Stimulated activated CD8-positive, alpha-beta memory T cell treated with anti-CD3 and anti-CD28 coated beads, Interleukin-7, amount 100 ng/mL, for 24 hours (primary cell): Measurements from ENCODE around the gene FAP.

Source experiments
- DNase-seq: peaks from one replicate; pipeline ENCODE4 v3.0.0-alpha.2; 2020; ENCODE audit warnings: low read depth

The FAP gene

DNA sequence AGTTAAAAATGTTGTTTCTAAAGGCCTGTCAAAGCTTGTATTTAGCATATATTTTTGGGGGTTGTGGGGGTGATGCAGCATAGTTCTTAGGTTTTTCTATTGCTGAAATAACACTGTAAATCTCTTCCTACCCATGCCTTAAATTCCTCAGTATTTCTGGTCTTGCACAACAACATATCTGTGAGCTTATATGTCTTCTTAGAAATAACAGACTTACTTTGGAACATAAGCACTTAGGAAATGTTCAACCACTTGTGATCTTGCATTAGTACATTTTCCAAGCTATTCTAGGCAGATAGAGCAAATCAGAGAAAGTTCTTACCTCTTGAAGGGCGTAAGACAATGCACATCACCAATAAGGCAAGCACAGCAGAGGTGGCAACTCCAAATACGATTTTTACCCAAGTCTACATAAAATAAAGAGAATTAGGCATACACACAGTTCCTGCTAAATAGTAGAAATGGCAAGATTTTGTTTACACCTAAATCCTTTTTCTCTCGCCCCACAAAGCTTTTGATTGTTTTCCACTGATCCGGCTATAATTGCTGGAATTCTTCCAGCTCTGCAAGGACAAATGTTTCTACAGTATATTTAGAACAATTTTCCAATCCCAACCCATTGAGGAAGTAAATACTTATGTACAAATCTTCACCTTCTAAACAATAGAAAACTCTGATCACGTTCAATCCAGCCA is 512 bp downstream of the FAP start:
- no peak for DNase-seq

DNA sequence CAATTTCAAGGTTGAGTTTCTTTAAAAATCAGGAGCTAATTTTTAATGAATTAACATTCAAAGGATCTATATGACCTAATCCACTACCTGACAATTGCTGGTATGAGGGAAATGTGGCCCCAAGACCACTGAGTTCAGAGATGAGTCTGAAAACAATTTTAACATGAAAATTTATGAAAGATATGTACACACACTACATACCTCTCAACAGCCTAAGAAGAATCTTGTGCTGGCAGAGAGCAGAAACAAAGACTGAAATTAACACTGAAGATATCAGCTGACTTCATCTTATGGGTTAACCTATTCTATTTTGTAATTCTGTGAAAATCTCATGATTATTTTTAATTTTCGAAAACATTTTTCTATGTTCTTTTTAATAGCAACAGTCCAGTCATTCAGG is 1.7 kb downstream of the FAP start:
- DNase-seq = no peak

DNA sequence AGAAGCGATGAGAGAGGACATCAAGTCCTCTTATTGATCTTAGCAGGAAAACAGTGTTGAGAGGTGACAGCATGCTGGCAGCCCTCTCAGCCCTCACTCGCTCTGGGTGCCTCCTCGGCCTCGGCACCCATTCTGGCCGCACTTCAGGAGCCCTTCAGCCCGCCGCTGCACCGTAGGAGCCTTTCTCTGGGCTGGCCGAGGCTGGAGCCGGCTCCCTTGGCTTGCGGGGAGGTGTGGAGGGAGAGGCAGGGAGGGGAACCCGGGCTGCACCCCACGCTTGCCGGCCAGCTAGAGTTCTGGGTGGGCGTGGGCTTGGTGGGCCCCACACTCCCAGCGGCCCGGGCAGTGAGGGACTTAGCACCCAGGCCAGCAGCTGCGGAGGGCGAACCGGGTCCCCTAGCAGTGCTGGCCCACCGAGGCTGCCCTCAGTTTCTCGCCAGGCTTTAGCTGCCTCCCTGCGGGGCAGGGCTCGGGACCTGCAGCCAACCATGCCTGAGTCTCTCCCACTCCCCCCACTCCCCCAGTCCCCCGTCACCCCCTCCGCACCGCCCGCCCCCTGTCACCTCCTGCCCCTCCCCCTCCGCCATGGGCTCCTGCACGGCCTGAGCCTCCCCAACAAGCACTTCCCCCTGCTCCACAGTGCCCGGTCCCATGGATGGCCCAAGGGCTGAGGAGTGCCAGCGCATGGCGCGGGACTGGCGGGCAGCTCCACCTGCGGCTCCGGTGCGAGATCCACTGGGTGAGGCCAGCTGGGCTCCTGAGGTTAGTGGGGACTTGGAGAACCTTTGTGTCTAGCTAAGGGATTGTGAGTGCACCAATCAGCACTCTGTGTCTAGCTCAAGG is 8.4 kb downstream of the FAP start:
- no peak for DNase-seq

DNA sequence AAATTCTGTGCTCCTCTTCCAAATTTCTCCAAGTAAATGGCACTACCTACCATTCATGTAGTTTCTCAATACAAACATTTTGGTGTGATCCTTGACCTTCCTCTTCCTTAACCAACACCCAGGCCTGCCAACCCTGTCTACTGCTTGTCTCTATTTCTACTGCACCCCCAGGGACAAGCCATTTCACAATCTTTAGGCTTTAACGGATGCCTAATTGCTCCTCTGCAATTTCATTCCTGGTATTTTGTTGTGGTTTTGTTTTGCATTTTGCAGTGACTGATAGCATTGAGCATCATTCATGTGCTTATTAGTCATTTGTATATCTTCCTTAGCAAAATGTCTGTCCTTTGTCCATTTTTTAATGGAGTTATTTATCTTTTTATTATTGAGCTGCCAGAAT is 10.0 kb downstream of the FAP start:
- no peak for DNase-seq

DNA sequence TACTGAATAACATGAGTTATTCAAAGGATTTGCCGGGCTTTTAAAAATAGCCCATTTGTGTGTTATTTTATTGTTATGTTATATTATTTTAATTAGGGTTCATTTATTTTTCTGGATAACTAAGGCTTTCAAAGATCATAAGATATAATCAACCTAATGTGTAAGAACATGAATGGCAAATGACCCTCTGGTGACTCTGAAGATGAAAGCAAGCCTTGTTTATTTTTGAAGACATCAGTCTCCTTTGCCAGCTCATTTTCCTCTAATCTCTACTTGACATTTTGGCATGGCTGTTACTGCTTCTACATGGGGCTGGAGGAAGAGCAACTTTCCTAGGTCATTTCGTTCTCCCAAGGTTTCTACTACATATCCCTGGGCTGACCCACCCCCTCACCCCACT is 10.6 kb downstream of the FAP start:
- DNase-seq = no peak

DNA sequence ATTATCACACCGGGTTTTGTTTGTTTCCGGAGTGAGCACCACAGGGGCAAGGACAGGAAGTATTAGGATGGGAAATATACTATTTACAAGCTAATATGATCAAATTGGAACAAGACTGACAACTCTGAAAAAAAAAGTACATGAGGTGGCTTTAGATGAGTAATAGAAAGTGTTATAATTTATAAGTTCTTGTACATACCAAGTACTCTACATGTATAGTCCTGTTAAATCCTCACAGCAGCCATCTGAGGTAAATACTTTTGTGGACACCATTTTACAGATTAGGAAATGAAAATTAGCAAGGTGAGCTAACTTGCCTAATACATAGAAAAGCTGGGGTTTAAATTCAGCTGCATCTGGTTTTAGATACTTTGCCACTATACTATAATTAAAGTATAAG is 11.2 kb downstream of the FAP start:
- no peak for DNase-seq

DNA sequence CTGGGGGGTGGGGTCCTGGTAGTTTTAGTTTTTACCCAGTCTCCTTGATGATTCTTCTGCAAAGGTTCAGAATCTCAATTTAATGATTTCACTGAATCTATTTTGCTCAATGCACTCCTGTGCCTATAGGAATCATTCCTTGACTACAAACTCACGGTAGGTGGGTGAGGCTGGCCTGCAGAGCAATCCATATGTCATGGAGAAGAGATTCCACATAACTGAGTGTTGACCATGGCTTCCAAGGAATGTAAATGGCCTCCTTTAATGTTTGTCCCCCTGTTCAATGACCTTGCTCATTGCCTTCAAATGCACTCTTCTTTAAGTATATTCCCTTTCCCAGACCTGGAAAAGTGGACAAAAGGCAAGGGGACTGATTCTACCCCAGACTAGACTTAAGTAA is 12.5 kb downstream of the FAP start:
- DNase-seq = no peak

DNA sequence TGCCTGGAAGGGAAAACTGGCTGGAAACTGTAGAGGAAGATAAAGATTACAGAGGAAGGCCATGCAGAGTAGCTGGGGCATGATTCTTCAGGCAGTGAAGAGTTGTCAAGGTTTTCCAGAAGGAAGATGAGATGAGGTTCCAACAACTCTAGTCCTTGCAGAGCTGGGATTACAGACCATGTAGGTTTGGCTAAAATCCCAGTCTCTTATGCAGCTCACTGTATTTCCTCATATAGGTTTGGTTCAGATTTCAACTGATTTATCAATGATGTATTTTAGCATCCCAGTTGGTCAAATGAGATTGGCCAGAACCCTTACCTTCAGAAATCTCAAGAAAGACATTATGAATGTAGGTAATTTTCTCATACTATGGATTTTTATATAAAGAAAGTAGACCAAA is 16.4 kb downstream of the FAP start:
- DNase-seq = no peak

DNA sequence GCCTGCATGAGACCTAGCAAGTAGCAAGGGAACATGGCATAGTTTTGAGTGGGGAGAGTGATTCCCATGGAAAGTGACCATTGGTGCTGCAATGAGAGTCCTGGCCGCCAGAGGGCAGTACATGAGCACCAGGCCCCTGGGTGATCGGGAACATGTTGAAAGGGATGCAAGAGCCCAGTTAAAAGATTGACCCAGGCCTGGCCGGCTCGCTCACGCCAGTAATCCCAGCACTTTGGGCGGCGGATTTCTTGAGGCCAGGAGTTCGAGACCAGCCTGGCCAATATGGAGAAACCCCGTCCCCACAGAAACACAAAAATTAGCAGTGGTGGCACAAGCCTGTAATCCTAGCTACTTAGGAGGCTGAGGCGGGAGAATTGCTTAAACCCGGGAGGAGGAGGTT is 22.2 kb downstream of the FAP start:
- DNase-seq = peak; percentile 28

DNA sequence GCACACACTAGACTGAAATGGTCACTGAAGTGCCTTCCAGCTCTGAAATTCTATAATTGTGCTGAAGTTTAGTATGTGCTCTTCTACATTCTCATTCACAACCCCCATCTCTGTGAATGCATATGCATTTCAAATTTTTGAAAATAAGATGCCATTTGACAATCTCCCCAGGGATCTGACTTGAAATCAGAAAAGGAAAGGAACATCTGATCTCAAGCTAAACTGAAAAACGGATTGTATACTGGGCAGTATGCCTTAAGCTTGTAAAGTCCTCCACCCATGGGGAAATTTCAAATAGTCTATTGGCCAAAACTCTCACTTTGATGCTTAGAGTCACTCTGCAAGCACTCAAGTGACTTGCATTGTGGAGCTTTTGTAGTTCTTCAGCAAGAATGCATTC is 22.9 kb downstream of the FAP start:
- DNase-seq = no peak

DNA sequence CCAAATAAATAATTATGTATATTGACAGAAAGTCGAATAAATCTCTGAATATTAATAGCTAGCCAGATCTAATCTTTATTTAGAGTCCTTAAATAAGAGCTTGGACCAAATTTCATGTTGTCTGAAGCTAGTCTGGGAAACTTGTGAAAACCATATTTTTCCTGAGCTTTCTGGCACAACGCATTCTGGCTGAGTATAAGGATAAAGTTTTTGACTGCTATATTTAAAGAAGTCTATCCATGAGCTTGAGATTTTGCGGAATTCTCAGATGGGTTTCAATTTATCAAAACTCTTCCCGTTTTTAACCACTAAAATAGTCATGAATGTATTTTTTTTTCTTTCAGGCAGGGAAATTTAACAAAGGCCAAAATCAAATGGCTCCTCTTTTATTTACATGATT is 23.8 kb downstream of the FAP start:
- no peak for DNase-seq

DNA sequence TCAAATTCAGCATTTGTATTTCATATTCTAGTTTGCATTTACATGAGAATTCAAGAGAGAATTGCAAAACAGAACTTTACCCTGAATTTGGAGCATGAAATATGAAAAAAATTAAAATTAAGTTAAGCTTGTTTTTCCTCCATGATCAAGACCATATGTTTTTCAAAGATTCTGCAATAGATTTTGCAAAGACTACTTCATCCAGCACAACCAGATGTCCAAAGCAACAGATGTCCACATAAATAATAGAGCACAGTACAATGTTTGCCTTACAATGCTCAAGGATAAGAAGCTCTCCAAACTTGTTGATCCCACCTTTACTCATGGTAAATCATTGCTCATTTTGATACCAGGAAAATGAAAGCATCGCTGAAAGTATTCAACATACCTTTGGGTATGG is 25.6 kb downstream of the FAP start:
- DNase-seq = no peak

DNA sequence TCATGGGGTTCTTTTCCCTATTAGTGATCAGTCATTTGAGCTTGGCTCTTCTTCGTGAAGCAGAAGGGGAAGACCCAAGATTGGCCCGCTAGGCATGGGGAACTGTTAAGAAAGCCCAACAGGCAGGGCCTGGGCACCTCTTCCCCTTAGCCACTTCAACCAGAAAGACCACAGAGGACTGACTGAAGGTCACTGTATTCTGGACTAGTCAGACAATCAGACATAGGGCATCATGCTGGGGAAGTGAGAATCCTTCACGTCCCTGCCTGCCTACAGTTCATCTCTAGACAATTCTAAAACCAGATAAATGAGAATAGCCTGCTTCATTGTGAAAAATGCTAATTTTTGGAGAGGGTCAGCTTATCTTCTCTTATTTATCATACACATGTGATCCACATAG is 28.1 kb downstream of the FAP start:
- DNase-seq = no peak

DNA sequence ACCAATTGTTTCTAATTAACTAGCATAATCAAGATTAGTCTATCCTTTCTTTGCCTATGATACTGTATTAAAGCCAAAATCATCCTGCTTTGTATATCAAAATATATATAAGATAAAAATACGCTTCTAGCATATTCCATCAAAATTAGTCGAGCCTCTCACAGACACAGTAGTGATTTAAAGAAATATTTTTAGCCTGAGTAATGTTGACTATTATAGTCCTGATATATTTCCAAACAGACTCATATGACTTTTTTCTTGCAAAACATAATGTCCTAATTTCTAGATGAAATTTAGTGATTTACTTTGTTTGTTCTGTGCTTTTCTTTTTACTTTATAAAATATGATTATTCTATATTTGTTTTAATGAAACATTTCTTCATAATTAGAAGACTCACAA is 30.9 kb downstream of the FAP start:
- DNase-seq = no peak

DNA sequence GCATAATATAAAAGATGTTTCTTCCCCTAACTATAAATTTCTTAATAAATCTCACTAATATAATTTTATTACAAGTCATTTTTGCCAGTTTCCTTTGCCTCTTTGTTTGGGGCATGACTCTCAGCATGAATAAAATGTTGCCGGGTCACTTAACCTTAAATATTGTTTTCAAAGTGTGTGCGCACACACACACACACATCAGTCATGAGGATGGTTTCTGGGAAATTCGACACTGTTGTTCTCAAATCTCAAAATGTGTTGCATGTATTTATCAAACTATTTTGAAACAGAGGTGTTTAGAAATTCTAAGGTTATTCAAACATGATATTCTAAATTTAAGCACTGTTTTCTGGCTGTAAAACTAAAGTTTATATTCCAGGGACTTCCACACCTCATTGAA is 31.5 kb downstream of the FAP start:
- no peak for DNase-seq

DNA sequence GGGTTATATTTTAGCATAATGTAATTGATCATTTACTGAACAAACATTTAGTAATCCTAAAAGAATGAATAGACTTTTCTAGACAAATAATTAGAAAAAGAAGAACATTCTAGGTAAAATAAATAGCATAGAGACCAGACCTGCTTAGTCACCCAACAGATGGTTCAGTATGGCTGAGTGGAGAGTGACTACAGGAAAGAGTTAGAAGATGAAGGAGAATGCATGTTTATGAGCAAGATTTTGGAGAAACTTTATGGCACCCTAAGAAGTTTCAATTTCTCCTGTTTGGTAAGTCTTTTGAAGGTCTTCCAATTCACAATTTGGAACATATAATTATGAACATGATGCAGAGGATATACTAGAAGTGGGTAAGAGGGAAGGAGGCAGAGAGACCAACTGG is 32.9 kb downstream of the FAP start:
- DNase-seq = no peak

DNA sequence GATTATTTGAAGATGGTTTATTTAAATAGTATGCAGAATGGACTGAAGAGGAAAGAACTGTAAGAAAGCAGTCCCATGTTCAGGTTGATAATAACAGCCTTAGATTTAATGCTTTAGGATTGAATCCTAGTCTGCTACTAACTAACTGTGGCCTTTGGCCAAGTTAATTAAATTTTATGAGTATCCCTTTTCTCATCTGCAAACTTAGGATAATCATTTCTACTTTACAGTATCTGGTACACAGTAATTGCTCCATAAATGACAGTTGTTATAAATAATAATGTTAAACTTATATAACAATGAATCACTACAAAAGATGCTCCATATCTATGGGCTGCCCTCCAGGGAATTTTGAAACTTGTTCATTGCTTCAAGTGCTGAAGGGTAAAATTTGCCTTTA is 41.0 kb downstream of the FAP start:
- no peak for DNase-seq

DNA sequence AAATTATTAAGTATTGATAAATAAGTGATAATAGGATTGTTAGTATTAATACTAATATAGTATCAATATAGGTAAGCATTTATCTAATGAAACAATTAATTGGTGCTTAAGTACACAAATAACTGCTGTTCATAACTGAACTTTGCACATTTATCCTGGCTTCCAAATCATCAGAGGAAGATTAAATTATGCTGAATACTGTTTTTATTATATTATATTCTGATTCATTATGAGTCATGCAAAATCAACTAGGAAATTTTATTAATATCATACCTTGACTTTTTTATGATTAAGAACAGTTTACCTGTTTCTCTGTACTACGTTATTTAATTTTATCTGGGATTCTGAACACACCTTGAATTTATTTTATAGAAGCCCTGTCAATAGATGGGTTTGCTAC is 42.6 kb downstream of the FAP start:
- DNase-seq = no peak

DNA sequence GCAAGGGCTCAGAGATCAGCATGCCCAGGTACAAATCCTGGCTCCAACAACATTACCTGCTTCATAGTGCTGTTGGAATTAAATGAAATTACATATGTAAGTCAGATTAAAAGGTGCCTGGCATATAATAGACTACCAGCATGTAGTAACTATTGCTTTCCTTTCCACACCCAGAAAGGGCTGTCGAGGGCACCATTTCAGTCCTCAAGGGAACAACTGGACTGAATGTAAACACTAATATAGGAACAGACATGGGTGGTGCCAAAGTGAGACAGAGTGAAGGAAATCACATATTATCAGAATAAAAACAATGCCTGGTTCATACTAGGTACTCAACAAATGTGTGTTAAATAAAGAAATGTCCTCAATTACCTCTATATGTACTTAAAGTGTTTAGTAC is 43.3 kb downstream of the FAP start:
- no peak for DNase-seq

DNA sequence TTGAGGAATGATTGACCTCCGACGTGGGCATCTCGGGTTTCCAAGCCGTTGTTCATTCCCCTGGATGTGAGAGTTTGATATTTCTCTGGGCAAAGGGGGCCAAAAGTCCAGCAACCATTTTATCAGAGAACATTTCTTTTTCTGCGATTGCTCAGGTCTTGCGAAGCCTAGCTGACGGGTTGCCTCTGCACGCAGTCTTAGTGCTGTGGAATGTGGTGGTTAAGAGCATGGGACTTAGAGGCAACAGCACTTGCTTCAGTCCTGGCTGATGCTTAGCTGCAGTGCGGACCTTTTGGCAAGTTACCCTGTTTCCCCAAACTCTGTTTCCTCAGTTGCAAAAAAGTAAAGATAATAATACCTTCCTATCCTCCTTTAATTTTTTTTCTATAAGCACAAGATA is 45.0 kb downstream of the FAP start:
- no peak for DNase-seq

DNA sequence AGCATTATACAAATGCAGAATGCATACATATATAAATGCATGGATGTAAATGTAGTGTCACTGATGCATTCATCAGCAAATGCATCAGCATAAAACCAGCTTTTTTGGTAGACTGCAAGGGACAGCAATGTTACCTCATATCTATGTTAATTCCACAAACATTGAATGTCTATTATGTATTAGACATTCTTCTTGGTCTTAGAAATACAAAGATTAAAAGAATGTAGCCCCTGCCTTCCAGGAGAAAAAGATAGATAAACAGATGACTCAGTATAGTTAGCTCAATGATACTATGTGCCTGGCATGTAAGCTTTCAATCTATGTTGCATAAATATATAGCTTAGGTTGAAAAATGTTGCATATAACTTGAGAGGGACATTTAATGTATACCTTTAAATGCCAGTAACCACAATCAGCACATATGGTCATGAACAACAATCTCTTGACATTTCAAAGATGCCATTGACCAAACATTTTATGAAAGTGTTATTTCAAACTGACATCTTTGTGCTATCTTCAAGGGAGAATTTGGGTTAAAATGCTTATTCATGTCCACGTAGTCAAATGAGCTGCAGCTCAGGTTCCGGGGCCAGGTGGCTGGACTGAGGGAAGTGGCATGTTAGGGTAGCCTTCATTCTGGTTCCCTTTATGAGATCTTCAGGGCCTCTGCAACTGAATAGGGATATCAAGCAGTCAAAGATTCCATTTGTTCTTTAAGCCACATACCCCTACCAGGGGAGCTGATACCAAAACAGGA is 46.0 kb downstream of the FAP start:
- DNase-seq = no peak

DNA sequence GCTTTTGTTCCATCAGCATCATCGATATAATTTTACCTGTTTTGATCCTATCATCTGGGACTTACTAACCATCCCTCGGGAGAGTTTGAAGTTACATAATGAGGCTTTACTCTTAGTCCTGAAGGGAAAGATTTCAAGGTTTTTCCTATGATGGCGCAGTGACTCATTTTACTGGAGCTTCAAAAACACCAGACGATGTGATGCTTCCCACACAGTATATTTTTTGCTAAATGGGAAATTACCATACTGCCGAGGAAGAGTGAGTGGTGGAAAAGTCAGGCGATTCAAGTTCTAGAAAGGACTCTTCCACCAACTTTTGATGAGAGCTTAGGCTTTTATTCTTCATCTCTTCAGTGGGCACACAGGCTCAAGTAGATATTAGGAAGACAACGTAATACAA is 46.6 kb downstream of the FAP start:
- no peak for DNase-seq

DNA sequence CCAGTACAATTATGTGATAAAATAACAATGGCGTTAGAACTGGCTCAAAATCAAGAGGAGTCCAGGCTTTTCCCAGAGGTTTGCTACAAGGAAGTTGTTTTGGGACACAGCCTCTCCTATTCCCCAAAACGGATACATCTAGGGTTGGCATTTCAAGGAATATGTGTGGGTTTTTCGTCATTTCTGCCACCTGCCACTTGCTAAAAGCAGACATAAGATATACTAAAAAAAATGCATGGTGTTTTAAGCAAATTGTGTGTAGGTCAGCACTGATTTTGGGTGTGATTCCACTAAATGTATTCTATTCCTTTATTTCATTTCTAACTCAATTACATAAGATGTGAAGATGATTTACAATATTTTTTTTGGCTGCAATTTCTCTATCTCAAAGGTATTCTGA is 54.8 kb downstream of the FAP start:
- DNase-seq = no peak
